ENCODE data around the gene SAMD11. TPM values are rescaled to one million over a fixed set of nuclear protein-coding genes. Genes with fewer than 3 reads are reported as not detected.

SAMD11 gene
- total and polyA plus RNA-seq, 8 donors, result 7.1 to 61.5 (median 28.0) TPM

DNA sequence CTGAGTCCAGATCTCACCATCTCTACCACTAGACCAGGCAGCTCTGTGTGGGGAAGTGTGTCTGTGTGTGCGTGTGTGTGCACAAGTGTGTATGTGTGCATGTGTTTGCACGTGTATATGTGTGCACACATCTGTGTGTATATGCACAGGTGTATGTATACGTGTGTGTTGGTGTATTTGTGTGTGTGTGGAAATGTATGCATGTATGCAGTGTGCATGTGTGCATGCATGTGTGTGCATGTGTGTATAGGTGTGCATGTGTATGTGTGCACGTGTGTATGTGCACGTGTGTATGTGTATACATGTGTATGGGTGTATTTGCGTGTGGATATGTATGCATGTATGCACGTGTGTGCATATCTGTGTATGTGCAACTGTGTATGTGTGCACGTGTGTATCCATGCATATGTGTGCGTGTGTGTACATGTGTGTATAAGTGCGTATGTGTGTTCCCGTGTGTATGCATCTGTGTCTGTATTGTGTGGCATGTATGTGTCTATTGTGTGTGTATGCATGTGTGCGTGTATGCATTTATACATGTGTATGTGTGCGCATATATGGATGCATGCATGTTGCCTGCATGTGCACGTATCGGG lies 45.6 kb downstream of the SAMD11 start:
- peaks cover 24 to 88% of the 10 kb centered on the region in 2 donors for H3K27me3 ChIP-seq
- no peaks in the 10 kb centered on the region for H3K9me3 ChIP-seq
- ATAC-seq, result no peak
- H3K4me3 ChIP-seq, result no peak overlapping the region
- no peak for DNase-seq
- no peak overlapping the region for H3K27ac ChIP-seq
- no peak for TF ChIP-seq CTCF (IDR thresholded peaks at IDR 0.05)
- H3K4me1 ChIP-seq, result peaks cover 6 to 19% of the 10 kb centered on the region in 2 donors
- intact Hi-C loops (cut with DNase I), result no loop called here
- peaks cover 0 to 4% of the 10 kb centered on the region in 2 donors for H3K36me3 ChIP-seq

DNA sequence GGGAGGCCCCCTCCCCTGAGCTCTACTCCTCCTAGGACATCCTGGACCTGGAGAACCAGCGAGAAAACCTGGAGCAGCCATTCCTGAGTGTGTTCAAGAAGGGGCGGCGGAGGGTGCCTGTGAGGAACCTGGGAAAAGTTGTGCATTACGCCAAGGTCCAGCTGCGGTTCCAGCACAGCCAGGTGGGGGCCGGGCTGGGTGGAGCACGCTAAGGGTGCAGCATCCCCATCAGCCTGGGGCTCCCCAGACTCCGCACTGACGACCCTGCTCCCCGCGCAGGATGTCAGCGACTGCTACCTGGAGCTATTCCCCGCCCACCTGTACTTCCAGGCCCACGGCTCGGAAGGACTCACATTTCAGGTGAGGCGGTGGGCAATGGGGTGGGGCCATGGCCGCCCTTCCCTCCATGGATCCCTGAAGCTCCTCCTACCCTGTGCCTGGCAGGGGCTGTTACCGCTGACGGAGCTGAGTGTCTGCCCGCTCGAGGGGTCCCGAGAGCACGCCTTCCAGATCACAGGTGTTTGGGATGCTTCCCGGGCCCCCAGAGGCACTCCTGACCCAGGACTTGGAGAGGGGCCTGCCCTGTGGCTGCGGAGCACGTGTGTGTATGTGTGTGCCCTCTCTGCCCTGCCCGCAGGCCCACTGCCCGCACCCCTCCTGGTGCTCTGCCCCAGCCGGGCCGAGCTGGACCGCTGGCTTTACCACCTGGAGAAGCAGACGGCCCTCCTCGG lies 46.7 kb downstream of the SAMD11 start:
- H3K27me3 ChIP-seq, result peaks cover 24 to 99% of the 10 kb centered on the region in 2 donors
- no peak overlapping the region for H3K27ac ChIP-seq
- no peaks in the 10 kb centered on the region for H3K9me3 ChIP-seq
- H3K4me1 ChIP-seq, result peaks cover 6 to 19% of the 10 kb centered on the region in 2 donors
- intact Hi-C loops (cut with DNase I), result no loop called here
- ATAC-seq (no peak), DNase-seq (no peak)
- no peak for TF ChIP-seq CTCF (IDR thresholded peaks at IDR 0.05)
- no peak overlapping the region for H3K4me3 ChIP-seq
- H3K36me3 ChIP-seq, result no peaks in the 10 kb centered on the region

- Histone ChIP-seq H3K4me3 (no peak overlapping the region), H3K27ac (no peak overlapping the region), H3K27me3 (peaks cover 24 to 99% of the 10 kb centered on the region in 2 donors), H3K36me3 (no peaks in the 10 kb centered on the region), H3K4me1 (peaks cover 7 to 19% of the 10 kb centered on the region in 2 donors), H3K9me3 (no peaks in the 10 kb centered on the region)
- intact Hi-C loops (cut with DNase I), result no loop called here
- DNase-seq, result no peak
- ATAC-seq, result no peak
- no peak for TF ChIP-seq CTCF (IDR thresholded peaks at IDR 0.05)
These were observed 47.4 kb downstream of the SAMD11 start for GRCh38 chr1:970973-971730.

DNA sequence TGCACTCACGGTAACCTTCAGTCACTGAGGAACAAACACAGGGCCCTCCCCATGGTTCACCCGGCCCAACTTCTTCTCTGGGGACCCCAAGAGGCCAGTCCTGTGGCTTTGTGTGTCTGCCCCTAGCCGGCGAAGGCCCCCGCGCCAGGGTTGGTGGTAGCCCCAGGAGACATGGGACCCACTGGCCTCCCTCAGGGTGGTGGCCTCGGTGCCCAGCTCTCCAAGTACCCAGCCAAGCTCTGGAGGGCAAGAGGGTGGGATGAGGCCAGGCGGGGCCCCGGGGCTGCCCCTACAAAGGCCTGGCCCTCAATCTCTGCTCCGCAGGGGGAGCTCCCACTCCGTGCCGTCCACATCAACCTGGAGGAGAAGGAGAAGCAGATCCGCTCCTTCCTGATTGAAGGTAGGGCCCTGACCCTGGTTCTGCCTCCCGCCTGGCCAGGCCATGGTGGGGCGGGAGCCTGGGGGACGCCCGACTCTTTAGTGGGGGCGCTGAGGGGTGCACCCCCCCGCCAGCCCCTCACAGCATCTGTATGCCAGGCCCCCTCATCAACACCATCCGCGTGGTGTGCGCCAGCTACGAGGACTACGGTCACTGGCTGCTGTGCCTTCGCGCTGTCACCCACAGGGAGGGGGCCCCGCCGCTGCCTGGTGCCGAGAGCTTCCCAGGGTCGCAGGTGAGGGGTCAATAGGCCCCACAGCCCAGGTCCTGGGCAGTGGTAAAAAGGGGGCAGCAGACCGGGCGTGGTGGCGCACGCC lies 48.2 kb downstream of the SAMD11 start:
- intact Hi-C loops (cut with DNase I), result no loop called here
- no peaks in the 10 kb centered on the region for H3K36me3 ChIP-seq
- ATAC-seq, result no peak

More for the DNA sequence above, 48.2 kb downstream of the SAMD11 start:
- Histone ChIP-seq H3K4me1 (peaks cover 5 to 14% of the 10 kb centered on the region in 2 donors), H3K27ac (no peak overlapping the region), H3K4me3 (no peak overlapping the region), H3K27me3 (peaks cover 24 to 95% of the 10 kb centered on the region in 2 donors), H3K9me3 (no peaks in the 10 kb centered on the region)
- DNase-seq, result no peak
- no peak for TF ChIP-seq CTCF (IDR thresholded peaks at IDR 0.05)

All from left lung (tissue), 10 donors.